ENCODE results near the gene BCAS3.
"Not testable (repeated sequence)": the region's sequence is repeated elsewhere in the genome, so short reads cannot be mapped to it uniquely, and the experiment has no call there.

The BCAS3 gene

DNA sequence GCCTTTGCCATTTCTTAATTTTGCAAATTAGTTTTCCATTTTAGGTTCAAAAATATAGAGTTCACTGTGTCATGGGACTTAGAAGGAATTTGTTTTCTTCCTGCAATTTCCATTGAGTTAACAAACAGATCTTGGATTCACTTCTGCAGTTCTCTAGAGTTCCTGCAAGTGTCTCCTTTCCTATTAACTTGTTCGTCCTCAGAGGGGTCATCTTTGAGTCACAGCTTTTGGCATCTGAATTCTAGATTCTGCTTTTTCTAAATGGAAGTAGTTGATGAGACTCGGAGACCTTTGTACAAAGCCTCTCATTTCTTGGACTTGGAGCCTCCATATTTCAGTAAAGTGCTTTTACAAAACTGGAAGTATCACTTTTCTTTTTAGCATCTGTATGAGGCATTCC lies 323.3 kb downstream of the BCAS3 start:
- DNase-seq (ENCODE audit: low read depth in 2 of 2): no peak

DNA sequence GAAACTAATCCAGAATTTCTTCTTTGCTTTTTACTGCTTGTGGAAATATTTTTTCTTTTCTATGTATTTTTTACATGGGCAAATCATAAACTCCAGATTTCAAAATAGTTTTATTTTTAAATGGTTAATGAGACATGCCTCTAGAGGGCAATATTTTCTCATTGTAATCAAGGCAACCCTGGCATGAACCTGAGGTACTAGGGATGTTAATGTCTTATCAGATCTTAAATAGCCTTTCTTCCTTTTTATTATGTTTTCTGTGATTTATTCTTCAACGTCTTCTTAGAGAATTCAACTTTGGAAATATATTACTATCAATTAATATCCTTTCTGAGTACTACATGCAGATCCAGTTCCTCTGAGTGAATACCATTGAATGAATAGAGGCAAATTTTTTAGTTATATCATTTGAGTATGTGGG lies 324.7 kb downstream of the BCAS3 start:
- DNase-seq (ENCODE audit: low read depth in 2 of 2): no peak

- no peak for DNase-seq (ENCODE audit: low read depth in 2 of 2)
Measured at GRCh38 chr17:61005358-61005757, 327.7 kb downstream of the BCAS3 start.

- DNase-seq (ENCODE audit: low read depth in 2 of 2): not testable (repeated sequence)
Measured at GRCh38 chr17:61005958-61006357, 328.3 kb downstream of the BCAS3 start.

- DNase-seq (ENCODE audit: low read depth in 2 of 2): no peak
Measured at GRCh38 chr17:61007980-61008379, 330.3 kb downstream of the BCAS3 start.

GRCh38 chr17:61009663-61010062 lies 332.0 kb downstream of the BCAS3 start:
- DNase-seq (ENCODE audit: low read depth in 2 of 2): no peak

DNA sequence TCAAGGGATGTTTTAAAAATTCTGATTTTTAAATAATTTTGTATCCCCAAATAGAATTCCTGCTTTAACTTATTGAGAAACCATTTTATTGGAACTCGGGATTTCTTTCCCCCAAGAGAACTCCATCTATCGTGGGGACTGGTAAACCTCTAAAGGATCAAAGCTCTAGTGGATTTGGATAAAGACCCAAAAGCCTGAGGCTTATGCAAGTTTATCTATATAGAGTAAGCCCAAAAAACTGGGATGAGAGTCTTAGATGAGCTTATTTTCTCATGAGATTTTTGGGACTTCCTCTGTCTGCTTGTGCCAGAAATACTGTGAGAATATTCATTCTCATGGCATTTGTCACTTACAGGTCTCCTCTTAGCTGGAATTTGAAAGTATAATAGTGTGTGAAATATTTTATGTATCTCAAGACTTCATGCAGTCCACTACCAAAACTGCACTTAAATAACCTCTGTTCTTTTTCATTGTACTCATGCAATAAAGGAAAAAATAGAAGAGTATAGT lies 333.1 kb downstream of the BCAS3 start:
- DNase-seq (ENCODE audit: low read depth in 2 of 2): no peak

- no peak for DNase-seq (ENCODE audit: low read depth in 2 of 2)
Measured at GRCh38 chr17:61011251-61011650, 333.6 kb downstream of the BCAS3 start.

DNA sequence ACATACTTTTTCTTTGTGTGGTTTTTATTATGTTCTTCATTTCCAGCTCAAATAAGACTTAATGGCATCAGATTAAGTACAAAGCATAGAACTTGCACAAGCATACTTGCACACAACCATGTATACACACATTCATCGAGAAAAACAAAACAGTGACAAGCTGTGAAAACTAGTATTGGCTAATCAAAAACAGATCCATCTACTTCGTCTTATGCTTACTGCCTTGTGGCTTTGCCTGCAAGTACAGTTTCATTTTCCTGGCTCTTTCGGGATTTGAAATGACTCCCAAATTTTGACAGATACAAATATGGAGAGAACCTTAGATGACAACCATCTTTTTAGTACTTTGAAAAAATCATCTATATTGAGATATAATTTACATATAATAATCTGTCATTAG lies 338.3 kb downstream of the BCAS3 start:
- no peak for DNase-seq (ENCODE audit: low read depth in 2 of 2)

DNA sequence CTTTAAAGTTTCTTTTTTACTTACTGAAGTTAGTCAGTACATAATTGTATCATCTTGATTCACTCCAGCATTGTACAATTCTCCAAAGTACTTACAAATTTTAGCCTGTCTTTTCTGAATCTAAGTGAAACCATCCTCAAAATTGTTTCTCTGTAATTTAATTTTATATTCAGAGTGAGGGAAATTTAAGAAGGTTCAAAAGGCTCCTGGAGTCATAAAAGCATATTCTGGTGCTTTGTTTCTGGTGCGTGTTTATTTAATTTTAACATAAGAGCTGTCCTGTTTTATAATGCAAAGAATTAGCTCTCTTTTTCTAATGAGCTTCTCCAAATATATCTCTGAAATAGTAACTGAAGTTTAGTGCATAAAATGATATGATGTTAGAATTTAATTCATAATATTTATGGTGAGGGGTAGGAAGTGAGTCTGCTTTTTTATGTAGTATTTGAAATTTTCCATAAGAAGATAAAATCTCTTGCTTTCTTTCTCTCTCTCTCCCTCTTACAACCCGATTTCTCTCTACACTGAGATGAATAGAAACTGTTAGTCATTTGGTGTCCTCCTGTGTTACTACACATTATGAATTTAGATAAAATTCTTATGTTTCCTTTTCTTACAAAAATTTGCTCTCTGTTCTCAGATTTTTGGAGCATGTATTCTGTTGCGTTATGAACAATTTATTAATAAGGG lies 339.8 kb downstream of the BCAS3 start:
- DNase-seq (ENCODE audit: low read depth in 2 of 2): no peak

- no peak for DNase-seq (ENCODE audit: low read depth in 2 of 2)
Measured at GRCh38 chr17:61018938-61019337, 341.3 kb downstream of the BCAS3 start.

DNA sequence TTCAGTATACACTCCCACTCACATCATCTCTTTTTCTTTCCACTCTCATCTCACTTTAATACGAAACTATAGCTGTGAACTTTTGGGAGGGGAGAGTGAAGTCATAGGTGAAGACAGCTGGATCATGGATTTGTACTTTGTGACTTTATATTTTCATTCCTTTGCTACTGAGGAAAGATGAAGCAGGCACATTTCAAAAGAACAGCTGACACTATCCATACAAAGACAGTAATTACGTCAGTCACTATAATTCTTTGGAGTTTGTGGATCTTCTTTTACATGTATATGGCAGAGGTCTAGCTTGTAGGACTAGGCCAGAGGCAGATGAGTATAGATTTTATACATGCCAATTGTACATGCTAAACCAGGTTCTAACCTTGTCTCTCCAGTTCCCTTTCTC lies 346.3 kb downstream of the BCAS3 start:
- DNase-seq (ENCODE audit: low read depth in 2 of 2): no peak

DNA sequence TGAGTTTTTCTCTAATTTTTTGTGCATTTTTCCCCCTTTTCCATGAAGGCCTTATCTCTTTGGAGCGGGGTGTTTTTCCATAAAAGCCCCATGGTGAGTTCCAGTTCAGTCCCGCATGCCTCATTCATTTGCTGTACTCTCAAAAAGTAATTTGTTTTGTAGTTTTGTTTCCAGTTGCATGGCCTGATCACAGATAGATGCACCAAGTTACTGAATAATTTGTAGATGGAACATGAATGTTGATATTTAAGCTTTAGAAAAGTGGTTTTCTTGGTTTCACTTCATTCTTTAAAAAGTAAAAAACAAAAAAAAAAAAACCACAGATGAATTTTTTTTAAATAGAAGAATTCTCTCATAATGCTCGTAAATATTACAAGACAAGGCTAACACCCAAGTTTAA lies 349.2 kb downstream of the BCAS3 start:
- DNase-seq (ENCODE audit: low read depth in 2 of 2): no peak

DNA sequence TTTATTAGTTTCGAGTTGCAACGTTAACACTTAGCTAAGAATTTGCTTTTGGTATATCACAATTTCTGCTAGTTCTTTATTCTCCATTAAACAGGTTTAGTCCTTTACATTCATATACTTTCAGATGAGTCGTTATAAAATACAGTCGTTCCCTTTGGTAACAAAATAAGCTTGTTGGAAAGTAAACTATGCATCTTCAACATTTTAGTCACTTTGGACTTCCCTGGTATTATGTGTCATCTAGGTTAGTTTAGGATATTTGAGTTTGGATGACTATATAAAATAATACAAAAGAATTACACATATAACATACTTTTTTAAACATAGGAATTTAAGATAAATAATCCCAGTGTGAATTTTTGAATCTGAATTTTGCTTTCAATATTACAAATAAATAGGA lies 351.5 kb downstream of the BCAS3 start:
- DNase-seq (ENCODE audit: low read depth in 2 of 2): no peak

GRCh38 chr17:61040666-61041065 lies 363.0 kb downstream of the BCAS3 start:
- no peak for DNase-seq (ENCODE audit: low read depth in 2 of 2)

- DNase-seq (ENCODE audit: low read depth in 2 of 2): not testable (repeated sequence)
Measured at GRCh38 chr17:61042348-61042747, 364.7 kb downstream of the BCAS3 start.

- no peak for DNase-seq (ENCODE audit: low read depth in 2 of 2)
Measured at GRCh38 chr17:61047515-61047914, 369.9 kb downstream of the BCAS3 start.

DNA sequence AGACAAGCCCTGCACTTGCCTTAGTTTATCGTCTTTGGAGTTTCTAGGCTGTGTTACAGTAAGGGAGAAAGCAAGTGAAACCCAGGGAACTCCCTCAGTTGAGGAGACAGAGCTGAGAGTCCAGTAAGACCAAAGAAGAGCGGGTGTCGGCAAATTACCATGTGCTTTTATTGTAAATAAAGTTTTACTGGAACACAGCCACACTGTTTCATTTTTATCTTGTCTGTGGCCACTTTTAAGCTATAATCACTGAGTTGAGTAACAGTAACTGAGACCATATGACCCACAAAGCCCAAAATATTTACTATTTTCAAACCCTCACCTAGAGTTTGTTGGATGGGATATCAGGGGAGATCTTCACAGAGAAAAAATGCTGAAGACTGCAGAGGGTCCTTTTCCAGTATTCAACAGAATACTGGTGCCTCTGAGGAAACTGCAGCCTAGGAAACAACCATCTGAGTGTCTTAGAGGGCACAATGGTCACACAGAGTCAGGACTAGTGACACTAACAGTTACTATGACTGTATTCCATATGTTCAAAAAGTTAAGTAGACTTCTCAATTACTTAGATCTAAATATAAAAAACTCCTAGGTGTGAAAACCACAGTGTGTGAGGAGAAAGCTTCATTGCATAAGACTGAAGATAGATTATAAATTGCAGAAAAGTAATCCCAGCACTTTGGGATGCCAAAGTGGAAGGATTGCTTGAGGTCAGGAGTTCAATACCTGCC lies 370.9 kb downstream of the BCAS3 start:
- no peak for DNase-seq (ENCODE audit: low read depth in 2 of 2)

GRCh38 chr17:61053469-61053868 lies 375.8 kb downstream of the BCAS3 start:
- no peak for DNase-seq (ENCODE audit: low read depth in 2 of 2)

GRCh38 chr17:61054436-61054835 lies 376.8 kb downstream of the BCAS3 start:
- no peak for DNase-seq (ENCODE audit: low read depth in 2 of 2)

DNA sequence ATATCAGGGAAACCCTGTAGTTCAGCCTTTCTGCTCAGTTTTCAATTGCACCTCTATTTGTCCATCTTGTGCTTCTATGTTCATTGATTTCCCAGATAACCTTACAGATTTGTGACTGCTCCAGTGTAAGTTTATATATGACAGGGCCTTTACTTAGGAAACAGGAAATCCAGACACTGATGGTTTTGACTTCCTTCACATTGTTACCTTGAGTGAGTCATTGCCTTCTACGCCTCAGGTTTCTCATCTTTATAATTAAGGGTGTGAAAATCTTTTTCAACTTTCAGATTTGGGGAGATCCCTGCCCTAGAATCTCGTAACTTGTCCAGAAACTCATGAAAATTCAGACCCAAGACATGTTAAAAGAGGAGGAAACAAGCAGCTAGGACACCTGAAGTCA lies 379.6 kb downstream of the BCAS3 start:
- no peak for DNase-seq (ENCODE audit: low read depth in 2 of 2)

- DNase-seq (ENCODE audit: low read depth in 2 of 2): no peak
Measured at GRCh38 chr17:61058066-61058465, 380.4 kb downstream of the BCAS3 start.

DNA sequence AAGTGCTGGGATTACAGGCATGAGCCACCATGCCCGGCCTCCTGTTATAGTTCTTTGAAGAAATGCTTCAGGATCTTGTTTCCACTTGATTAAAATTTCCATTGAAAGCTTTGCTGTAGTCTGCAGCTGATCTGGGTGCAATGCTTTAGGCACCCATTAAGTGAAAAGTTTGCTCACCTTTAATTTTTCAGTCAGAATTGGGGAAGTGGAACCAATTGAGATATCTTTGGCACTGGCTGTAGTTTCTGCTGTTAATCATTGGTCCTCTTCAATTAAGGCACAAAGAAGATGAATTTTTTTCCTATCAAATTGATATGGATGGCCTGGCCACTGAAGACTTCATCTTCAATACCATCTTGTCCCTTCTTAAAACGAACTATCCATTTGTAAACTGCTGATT lies 385.9 kb downstream of the BCAS3 start:
- DNase-seq (ENCODE audit: low read depth in 2 of 2): no peak
